Activated CD8-positive, alpha-beta T cell treated with anti-CD3 and anti-CD28 coated beads for 36 hours (primary cell): ENCODE data around the gene ZNF442. TPM values are rescaled to one million over a fixed set of nuclear protein-coding genes. Genes with fewer than 3 reads are reported as not detected.
"Not testable (repeated sequence)": the region's sequence is repeated elsewhere in the genome, so short reads cannot be mapped to it uniquely, and the experiment has no call there.

Experiments used
- ATAC-seq: fragments of 200-7000 bp; cut with Tn5 transposase; one replicate; pipeline ENCODE4 v1.10.0; 2021; ENCODE audit warnings: mild to moderate bottlenecking, moderate library complexity
- CTCF ChIA-PET: fragments of 350-600 bp; sonication (Branson Sonifier 250); formaldehyde crosslinking; loops from one replicate; lab custom pipeline; 2021; ENCODE audit warnings: antibody characterized with exemption; lab: Charles Lee
- POLR2A ChIA-PET: fragments of 350-600 bp; sonication (Branson Sonifier 250); formaldehyde crosslinking; loops from one replicate; lab custom pipeline; 2021; ENCODE audit warnings: antibody characterized with exemption; lab: Charles Lee
- DNase-seq: peaks from one replicate; pipeline ENCODE4 v3.0.0-alpha.2; 2020
- H3K27ac Mint-ChIP-seq: one replicate; pipeline ENCODE4 v1.8.0; 2021; ENCODE audit warnings: mild to moderate bottlenecking, mixed read lengths
- H3K27me3 Mint-ChIP-seq: one replicate; pipeline ENCODE4 v1.8.0; 2021; ENCODE audit warnings: mixed read lengths
- H3K36me3 Mint-ChIP-seq: one replicate; pipeline ENCODE4 v1.8.0; 2021; ENCODE audit warnings: low read depth, mixed read lengths
- H3K4me1 Mint-ChIP-seq: one replicate; pipeline ENCODE4 v1.8.0; 2021; ENCODE audit warnings: low read depth, mixed read lengths
- H3K4me3 Mint-ChIP-seq: one replicate; pipeline ENCODE4 v1.8.0; 2021; ENCODE audit warnings: mild to moderate bottlenecking, moderate library complexity, mixed read lengths
- H3K9me3 Mint-ChIP-seq: one replicate; pipeline ENCODE4 v1.8.0; 2021; ENCODE audit warnings: mixed read lengths
- intact Hi-C: fragments of 100-400 bp; cut with micrococcal nuclease; formaldehyde crosslinking; loops from one replicate; pipeline ENCODE4 v1.10.0; 2022
- total RNA-seq, 2 experiments: library from RNA; stranded (reverse); gene quantifications; one replicate each; pipeline ENCODE4 v1.2.3, GENCODE V29; 2021
- TF ChIP-seq, protein P1 (sequence below): fragments of 200-600 bp; IDR thresholded peaks from one replicate; pipeline ENCODE4 v1.8.0; 2022; ENCODE audit warnings: antibody characterized with exemption, mild to moderate bottlenecking

The ZNF442 gene
- total RNA-seq, 2 experiments from 2014 or later: 1.5 to 1.8 TPM

DNA sequence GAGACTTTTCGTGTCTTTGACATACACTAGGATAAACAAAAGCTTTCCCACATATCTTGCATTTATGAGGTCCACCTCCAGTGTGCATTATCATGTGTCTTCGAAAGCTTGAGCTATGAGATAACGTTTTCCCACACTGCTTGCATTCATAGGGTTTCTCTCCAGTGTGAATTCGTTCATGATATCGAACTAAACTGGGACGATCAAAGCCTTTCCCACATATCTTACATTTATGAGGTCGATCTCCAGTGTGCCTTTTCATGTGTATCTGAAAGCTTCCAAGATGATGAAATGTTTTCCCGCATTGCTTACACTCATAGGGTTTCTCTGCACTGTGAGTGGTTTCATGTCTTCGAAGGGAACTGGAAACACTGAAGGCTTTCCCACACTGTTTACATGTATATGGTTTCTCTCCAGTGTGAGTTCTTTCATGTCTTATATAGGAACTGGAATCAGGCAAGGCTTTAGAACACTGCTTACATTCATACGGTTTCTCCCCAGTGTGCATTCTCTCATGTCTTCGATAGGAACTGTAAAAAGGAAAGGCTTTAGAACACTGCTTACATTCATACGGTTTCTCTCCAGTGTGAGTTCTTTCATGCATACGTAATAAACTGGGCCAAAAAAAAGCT lies 46.6 kb downstream of the ZNF442 start:
- CTCF ChIA-PET: no interaction called here
- Mint-ChIP-seq H3K27ac (no peak overlapping the region), H3K4me1 (no peaks in the 10 kb centered on the region), H3K9me3 (peaks cover 23% of the 10 kb centered on the region), H3K27me3 (no peaks in the 10 kb centered on the region), H3K36me3 (peaks cover 62% of the 10 kb centered on the region), H3K4me3 (no peak overlapping the region)
- POLR2A ChIA-PET: interaction anchor here (0.9 kb wide), 1 partner anchor 27 kb away, joined by 3 read pairs; no protein-coding TSS in a partner anchor
- TF ChIP-seq, protein P1, sequence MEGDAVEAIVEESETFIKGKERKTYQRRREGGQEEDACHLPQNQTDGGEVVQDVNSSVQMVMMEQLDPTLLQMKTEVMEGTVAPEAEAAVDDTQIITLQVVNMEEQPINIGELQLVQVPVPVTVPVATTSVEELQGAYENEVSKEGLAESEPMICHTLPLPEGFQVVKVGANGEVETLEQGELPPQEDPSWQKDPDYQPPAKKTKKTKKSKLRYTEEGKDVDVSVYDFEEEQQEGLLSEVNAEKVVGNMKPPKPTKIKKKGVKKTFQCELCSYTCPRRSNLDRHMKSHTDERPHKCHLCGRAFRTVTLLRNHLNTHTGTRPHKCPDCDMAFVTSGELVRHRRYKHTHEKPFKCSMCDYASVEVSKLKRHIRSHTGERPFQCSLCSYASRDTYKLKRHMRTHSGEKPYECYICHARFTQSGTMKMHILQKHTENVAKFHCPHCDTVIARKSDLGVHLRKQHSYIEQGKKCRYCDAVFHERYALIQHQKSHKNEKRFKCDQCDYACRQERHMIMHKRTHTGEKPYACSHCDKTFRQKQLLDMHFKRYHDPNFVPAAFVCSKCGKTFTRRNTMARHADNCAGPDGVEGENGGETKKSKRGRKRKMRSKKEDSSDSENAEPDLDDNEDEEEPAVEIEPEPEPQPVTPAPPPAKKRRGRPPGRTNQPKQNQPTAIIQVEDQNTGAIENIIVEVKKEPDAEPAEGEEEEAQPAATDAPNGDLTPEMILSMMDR: no peak
- no peak for ATAC-seq
- no peak for DNase-seq
- intact Hi-C loops: no loop called here

DNA sequence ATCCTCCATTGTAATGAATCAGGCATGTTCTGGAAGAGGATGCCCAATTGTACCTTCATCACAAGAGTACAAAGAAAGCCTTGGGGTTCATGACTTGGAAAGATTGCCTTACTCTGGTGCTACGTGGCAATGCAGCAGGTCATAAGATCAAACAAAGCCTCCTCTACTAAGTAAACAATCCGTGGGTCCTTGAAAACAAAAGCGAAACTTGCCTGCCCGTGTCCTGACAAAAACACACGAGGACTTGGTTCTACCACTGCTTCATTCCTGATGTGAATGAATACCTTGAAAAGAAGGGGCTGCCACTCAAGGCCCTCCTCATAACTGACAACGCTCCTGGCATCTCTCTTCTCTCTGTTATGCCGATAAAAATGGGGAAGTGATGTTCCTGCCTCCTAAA lies 50.9 kb downstream of the ZNF442 start:
- POLR2A ChIA-PET: no interaction called here
- no peak for ATAC-seq
- H3K36me3 Mint-ChIP-seq: peaks cover 37% of the 10 kb centered on the region
- no peak overlapping the region for H3K27ac Mint-ChIP-seq
- no peaks in the 10 kb centered on the region for H3K27me3 Mint-ChIP-seq
- TF ChIP-seq, protein P1: no peak
- H3K9me3 Mint-ChIP-seq: peaks cover 13% of the 10 kb centered on the region
- intact Hi-C loops: no loop called here
- no peak overlapping the region for H3K4me3 Mint-ChIP-seq
- no peaks in the 10 kb centered on the region for H3K4me1 Mint-ChIP-seq
- CTCF ChIA-PET: no interaction called here
- DNase-seq: no peak

DNA sequence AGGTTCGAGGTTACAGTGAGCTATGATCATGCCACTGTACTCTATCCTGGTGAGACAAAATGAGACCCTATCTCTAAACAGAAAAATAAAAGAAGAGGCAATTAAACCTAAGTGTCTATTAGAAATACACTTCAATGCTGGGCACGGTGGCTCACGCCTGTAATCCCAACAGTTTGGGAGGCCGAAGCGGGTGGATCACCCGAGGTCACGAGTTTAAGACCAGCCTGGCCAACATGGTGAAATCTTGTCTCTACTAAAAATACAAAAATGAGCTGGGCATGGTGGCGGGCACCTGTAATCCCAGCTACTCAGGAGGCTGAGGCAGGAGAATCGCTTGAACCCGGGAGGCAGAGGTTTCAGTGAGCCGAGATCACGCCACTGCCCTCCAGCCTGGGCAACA lies 56.6 kb downstream of the ZNF442 start:
- H3K4me3 Mint-ChIP-seq, intact Hi-C loops, H3K27ac Mint-ChIP-seq, H3K36me3 Mint-ChIP-seq, H3K9me3 Mint-ChIP-seq, DNase-seq, H3K4me1 Mint-ChIP-seq, H3K27me3 Mint-ChIP-seq, ATAC-seq: not testable (repeated sequence)
- CTCF ChIA-PET: interaction anchor here (1.4 kb wide), 1 partner anchor 249 kb away, joined by 3 read pairs; no protein-coding TSS in a partner anchor
- POLR2A ChIA-PET: interaction anchor here (2.0 kb wide), 1 partner anchor 24 kb away, joined by 4 read pairs; no protein-coding TSS in a partner anchor

Other genes with a start within 250 kb of the ZNF442 start
- 1 to 10 TPM; 2.0 to 3.0 TPM for gene ZNF20, start 225.3 kb downstream of the ZNF442 start, total RNA-seq
- gene ZNF625, start 208.9 kb downstream of the ZNF442 start, total RNA-seq: 1 to 10 TPM; 3.9 to 4.6 TPM
- 10 to 100 TPM; 10.2 to 10.3 TPM for gene ZNF136, start 202.6 kb downstream of the ZNF442 start, total RNA-seq
- gene ZNF44, start 70.8 kb downstream of the ZNF442 start, total RNA-seq: 1 to 10 TPM; 6.1 to 7.1 TPM
- 1 to 10 TPM; 6.0 to 7.1 TPM for gene ZNF563, start 32.0 kb downstream of the ZNF442 start, total RNA-seq
- gene ZNF799, start 35.6 kb upstream of the ZNF442 start, total RNA-seq: 1 to 10 TPM; 2.4 to 3.2 TPM
- 1 to 10 TPM; 3.1 to 3.2 TPM for gene ZNF443, start 75.3 kb upstream of the ZNF442 start, total RNA-seq
- gene ZNF709, start 119.1 kb upstream of the ZNF442 start, total RNA-seq: 1 to 10 TPM; 1.5 to 1.6 TPM
- 1 to 10 TPM; 6.2 to 7.4 TPM for gene ZNF564, start 185.8 kb upstream of the ZNF442 start, total RNA-seq
- 1 to 10 TPM; 6.8 to 9.3 TPM for gene ZNF490, start 245.1 kb upstream of the ZNF442 start, total RNA-seq
- gene ZNF791, start 245.2 kb upstream of the ZNF442 start, total RNA-seq: 10 to 100 TPM; 15.1 to 16.7 TPM